Ishikawa (cell line): ENCODE measurements around the gene PPY.

Experiments
- RAD21 ChIP-seq: IDR thresholded peaks from 2 replicates; pipeline ENCODE4 v1.6.1; 2012; ENCODE audit warnings: low read depth
- USF1 ChIP-seq: IDR thresholded peaks from 2 replicates; pipeline ENCODE4 v1.6.1; 2012

GRCh38 chr17:43928609-43929008 is 13.7 kb downstream of the PPY start:
- no peak for TF ChIP-seq RAD21
- peak; percentile 32; the same call in 1 of the 2 replicates for TF ChIP-seq USF1
